AML-193 (cell line): ENCODE measurements around the gene RENBP.
A peak's percentile ranks its signal among the peaks of the same experiment; 100 is the strongest.

ENCODE experiments used
- DNase-seq, 2 experiments: peaks; one replicate each; lab custom pipeline; 2025; lab: John Stamatoyannopoulos, UW

Gene RENBP

DNA sequence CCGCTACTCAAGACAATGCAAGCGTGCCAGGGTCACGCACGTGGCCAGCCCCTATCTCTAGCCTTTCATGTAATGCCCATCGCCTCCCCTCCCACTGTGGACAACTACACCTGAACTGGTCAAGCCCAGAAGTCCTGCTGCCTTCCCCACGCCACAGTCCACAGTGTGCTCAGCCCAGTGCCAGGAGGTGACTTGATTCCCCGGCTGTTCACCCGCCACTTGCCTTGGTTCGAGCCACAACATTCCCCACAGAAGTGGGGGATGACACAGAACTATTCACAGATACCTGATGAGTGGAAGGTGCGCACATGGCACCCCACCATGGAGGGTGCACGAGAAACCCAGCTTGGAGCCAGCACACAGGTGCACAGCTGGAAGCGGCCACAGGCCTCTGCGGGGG, 25.2 kb downstream of the RENBP start:
- no peak for DNase-seq

DNA sequence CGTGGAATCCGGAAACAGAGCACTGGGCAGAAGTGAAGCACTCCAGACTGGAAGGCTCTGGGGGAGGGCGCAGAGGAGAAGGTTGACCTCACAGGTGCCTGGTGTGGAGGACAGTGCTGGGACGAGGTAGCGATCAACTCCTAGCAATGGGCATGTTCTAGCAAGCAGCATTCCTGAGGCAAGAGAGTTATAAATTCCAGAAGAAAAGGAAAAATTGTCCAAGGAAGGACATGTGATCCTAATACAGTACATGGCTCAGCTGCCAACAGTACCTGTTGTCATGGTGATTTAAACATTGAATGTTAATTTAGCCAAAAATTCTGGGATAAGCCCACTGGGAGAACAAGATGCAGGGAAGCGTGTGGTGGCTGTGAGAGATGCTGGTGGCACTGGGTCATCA, 26.6 kb downstream of the RENBP start:
- DNase-seq, result no peak

DNA sequence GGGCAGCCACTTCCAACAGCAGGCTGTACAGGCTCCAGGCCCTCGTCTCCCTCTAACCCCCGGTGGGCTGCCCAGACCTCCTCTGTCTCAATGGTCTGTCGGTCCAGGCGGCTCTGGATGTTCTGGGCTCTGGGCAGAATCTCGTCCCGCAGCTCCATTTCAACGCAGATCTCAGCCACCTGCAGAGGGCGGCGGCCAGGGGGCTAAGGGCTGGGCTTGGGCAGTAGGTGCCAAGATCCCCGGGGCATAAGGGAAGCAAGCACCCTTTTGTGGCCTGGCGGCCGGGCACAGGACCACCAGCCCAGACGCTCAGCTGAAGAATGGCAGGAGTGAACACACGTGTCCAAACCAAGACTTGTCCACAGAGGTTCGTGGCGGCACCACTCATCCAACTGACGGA, 30.7 kb downstream of the RENBP start:
- no peak for DNase-seq

DNA sequence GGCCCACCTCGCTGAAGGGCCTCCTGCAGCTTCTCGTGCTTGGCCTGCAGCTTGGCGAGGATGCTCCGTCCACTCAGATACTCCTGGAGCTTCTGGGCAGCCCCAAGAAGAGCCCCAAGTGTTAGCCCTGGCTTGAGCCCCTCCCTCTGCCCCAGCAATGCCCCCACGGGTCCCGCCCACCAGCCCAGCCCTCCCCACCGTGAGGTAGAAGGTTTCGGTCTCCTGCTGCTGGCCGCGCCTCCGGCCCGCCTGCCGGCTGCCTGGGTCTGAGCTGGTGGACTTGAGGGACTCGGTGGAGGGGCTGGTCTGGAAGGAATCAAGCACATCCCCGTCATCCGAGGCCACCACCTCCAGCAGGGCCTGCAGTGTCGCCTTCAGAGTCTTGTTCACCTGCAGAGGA, 31.2 kb downstream of the RENBP start:
- DNase-seq, result no peak

DNA sequence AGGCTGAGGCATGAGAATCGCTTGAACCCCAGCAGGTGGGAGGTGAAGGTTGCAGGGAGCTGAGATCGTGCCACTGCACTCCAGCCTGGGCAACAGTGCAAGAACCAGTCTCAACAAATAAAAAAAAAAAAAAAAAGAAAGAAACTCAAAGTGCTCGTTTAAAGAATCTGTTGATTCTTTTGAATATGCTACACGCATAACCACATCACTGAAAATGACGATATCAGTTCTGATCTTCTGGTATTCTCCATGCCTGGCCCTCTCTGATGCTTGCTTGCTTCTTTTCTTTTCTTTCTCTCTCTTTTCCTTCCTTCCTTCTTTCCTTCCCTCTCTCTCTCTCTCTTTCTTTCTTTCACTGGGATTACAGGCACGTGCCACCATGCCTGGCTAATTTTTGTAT, 32.6 kb downstream of the RENBP start:
- no peak for DNase-seq

DNA sequence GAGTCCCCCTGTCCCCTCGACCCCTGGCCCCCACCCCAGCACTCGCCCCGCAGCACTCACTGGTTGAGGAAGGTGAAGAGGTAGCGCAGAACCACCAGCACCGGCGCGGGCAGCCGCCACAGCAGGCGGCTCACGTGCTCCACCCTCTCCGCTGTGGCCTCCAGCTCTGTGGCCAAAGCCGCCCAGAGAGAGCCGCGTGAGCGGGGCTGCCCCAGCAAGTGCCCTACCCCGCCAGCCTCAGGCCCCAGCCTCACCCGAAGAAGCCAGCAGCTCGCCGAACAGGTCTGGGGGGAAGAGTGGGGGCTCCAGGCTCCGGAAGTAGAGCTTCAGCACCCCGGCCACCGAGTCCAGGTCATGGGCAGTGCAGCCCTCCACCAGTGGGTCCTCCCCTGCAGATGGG, 34.0 kb downstream of the RENBP start:
- DNase-seq, result no peak

DNA sequence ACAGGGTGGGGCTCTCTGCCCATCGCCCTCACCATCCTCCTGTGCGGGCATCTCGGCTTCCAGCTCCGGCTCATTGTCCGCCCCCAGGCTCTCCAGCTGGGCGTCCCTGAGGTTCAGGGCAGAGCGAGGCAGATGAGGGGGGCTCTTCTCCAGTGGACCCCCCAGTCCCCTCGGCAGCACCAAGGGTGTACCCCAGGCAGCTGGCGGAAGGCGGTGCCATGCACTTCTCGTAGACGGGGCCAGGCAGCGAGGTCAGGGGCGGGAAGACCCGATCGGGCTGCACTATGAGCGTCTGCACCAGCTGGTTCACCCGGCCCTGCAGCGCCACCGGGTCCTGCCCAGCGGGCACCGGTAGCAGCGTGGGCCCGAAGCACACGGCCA, 34.5 kb downstream of the RENBP start:
- no peak for DNase-seq

DNA sequence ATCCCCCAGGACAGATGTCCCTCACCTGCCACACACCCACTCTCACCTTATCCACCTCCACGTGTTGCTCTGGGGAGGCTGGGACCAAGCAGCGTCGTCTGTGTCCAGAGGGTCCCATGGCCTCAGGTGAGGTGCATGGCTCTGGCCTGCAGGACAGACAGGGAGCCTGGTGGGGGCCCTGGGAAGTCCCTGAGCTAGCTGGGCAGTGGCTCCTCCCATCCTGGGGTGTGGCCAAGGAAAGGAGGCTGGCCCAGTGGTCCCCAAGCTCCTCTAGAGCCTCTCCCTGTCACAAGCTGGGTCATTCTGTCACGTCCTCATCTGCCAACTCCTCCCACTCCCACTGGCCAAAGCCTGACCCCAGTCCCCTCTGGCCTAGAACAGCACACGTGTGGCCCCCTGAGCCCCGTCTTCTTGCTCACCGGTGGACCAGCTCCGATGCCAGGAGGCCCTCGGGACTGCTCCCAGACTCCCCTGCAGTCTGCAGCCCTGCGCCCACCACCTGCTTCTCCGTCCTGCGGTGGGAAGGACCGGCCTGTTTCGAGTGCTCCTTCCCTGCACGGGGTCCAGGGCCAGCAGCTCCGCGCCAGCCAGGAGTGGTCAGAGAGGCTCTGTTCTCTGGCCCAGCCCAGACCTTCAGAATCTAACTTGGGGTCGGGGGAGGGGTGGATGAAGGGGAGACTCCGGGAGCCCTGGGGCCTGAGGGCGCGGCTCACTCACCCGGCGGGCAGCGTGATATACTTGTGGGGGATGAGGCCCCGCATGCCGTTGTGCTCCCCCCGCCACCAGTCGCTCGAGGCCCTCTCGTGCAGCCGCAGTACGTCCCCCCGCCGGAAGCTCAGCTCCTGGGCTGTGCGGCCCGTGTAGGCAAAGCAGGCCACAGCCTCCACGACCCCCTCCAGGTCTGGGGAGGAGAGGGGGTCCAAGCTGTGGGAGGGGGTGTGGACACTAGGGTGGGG, 35.1 kb downstream of the RENBP start:
- DNase-seq, result no peak

DNA sequence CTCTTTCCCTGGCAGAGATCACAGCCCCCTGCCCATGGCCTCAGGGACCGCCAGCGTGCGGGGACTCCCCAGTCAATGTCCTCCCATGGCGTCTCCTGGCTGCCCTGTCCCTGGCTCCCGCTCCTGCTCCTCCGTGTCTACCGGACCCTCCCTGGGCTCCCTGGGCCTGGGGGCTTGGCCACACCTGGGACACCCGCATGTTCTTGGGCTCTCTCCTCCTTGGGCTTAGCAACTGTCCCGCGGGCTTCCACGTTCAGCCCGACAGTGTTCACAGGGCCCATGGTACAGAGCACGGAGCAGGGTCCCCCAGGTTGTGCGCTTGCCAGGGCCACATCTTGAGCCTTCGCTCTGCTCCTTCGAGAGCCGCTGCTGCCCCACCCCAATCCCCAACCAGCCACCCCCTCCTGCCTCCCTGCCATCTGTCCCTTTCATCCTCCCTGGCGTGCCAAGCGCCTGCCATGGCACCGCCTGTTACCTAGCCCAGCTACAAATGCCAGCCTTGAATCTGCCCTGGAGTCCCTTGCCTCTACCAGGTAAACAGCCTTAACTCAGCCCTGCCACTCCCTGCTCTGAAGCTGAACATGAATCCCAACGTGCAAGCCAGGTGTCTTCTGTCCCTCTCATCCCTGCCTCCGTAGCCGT, 36.1 kb downstream of the RENBP start:
- DNase-seq, result no peak

DNA sequence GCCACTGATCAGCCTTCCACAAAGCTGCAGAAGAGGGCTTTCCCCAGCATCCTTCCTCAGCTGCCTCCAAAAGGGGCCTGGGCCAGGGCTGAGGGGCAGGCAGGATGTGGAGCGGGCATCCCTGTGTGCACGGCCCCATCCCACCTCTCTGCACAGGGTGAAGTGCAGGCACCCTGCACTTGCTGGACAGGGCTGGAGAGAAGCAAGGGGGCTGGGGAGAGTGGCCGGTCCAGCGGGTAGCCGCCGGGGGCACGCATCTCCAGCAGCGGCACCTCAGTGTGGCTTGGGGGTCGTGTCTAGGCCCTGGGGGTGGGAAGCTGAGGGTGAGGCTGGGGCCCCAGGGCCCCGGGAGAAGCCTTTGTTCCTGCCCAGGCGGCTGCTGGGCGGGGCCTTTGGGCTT, 37.0 kb downstream of the RENBP start:
- no peak for DNase-seq

DNA sequence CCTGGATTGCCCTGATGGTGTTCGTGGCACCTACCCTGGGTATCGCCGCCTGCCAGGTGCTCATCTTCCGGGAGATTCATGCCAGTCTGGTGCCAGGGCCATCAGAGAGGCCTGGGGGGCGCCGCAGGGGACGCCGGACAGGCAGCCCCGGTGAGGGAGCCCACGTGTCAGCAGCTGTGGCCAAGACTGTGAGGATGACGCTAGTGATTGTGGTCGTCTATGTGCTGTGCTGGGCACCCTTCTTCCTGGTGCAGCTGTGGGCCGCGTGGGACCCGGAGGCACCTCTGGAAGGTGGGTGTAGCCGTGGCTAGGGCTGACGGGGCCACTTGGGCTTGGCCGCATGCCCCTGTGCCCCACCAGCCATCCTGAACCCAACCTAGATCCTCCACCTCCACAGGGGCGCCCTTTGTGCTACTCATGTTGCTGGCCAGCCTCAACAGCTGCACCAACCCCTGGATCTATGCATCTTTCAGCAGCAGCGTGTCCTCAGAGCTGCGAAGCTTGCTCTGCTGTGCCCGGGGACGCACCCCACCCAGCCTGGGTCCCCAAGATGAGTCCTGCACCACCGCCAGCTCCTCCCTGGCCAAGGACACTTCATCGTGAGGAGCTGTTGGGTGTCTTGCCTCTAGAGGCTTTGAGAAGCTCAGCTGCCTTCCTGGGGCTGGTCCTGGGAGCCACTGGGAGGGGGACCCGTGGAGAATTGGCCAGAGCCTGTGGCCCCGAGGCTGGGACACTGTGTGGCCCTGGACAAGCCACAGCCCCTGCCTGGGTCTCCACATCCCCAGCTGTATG, 38.1 kb downstream of the RENBP start:
- no peak for DNase-seq

DNA sequence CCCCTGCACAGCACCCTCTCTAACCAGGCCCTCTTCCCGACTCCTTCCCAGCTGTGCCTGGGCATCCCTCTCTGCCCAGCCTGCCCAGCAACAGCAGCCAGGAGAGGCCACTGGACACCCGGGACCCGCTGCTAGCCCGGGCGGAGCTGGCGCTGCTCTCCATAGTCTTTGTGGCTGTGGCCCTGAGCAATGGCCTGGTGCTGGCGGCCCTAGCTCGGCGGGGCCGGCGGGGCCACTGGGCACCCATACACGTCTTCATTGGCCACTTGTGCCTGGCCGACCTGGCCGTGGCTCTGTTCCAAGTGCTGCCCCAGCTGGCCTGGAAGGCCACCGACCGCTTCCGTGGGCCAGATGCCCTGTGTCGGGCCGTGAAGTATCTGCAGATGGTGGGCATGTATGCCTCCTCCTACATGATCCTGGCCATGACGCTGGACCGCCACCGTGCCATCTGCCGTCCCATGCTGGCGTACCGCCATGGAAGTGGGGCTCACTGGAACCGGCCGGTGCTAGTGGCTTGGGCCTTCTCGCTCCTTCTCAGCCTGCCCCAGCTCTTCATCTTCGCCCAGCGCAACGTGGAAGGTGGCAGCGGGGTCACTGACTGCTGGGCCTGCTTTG, 38.9 kb downstream of the RENBP start:
- no peak for DNase-seq

DNA sequence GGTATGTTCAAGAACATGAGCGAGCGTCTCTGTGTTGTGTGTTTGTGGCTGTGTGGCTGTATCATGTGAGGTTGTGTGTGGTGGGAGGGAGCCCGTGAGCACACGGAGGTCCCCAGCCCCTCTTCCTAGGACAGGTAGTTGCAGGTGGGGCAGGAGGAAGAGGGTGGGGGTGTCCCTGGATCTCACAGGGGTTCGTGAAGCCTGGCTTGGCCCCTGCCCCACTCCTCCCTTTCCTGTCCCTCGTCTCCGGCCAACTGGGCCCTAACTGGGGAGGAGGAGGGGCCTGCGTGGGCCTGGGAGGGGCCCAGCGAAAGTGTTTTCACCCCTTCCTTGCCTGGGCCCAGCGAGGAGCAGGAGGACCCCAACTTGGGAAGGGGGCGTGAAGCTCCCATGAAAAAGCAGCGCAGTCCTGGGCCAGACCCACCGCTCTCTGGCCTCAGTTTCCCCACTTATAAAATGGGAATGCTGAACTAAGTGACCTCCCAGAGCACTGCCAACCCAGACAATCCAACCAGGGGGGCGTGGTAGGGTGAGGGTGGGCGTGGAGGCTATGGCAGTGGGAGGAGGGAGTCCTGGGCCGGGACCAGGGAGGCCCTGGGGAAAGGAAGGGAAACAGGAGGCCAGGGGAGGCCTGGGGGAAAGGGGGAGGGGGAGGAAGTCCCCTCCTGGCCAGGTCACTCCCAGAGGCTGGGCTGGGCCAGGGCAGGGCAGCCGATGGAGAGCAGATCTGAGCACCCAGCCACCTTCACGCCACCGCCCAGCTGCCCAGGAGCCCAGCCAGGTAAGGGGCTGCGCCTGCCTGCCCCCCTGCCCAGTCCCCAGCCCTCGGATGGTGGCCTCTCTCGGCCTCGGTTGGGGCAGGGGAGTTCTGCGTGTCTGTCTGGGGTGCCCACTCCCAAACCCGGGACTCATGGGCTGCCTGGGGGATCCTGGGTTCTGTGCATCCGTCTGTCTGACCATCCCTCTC, 40.2 kb downstream of the RENBP start, which contains the start of gene AVPR2:
TSS of gene AVPR2 (plus strand) at position 683 of the 967 bp plus-strand sequence. CDS start 473 bp downstream, outside the sequence.
- DNase-seq, result no peak

DNA sequence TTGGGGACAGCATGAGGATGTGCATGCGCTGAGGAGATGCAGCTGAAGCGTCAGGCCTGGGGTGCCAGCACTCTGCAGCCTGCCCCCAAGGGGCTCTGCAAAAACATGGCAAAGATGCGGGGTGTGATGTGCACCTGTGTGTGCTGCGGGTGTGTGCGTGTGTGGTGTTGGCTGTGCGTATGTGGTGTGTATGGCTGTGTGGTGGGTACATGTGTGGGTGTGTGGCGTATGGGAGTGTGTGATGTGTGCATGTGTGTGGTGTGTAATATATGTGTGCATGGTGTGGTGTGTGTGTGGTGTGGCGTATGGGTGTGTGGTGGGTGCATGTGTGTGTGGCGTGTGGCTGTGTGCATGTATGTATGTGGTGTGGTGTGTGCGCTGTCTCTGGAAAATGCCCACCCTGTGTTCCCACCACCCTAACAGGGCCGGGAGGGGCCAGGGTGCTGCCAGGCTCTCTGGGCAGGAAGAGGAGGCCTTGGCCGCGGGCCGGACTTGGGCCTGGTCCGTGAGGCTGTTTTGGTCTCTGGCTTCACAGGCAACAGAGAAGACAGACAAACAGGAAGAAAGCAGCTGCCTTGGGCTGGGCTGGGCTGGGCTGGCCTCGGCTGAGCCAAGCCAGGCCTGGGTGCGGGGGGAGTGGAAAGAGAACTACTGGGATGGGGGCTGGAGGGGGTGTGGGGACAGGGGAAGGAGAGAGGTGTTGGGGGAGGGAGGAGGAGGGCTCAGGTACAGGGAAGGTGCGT, 41.0 kb downstream of the RENBP start:
- no peak for DNase-seq

DNA sequence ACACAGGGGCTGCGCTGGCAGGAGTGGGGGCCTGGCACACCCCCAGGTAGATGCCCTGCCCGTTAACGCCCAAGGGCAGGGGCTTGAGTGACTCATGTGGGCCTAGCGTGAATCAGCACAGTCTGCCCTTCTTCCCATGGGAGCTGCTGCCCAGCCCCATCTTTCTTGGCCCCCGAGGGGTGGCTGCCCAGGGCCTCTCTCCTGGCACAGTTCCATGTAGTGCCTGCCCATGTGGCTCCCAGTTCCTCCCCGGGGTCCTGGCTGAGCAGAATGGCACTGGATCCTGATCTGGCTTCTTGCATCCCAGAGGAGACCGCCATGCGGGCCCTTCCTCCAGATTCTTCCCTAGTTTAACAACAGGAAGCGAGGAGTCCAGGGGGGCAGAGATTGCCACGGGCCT, 42.1 kb downstream of the RENBP start:
- no peak for DNase-seq

DNA sequence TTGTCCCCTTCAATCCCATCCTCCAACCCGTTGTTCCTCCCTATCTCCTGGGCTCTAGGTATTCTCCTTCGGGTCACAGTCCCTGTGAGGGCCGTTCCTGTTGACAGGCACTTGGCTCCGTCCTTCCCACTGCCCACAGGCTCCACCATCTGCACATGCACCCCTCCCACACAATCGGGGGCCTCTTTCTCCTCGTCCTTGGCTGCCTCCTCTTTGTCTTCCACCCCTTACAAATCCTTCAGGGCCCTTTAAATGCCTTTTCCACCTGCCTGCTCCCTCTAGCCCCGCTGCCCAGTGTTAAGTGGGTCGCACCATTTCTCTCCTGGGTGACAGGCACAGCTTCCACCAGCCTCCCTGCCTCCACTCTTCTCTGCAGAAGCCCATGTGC, 42.7 kb downstream of the RENBP start:
- no peak for DNase-seq

DNA sequence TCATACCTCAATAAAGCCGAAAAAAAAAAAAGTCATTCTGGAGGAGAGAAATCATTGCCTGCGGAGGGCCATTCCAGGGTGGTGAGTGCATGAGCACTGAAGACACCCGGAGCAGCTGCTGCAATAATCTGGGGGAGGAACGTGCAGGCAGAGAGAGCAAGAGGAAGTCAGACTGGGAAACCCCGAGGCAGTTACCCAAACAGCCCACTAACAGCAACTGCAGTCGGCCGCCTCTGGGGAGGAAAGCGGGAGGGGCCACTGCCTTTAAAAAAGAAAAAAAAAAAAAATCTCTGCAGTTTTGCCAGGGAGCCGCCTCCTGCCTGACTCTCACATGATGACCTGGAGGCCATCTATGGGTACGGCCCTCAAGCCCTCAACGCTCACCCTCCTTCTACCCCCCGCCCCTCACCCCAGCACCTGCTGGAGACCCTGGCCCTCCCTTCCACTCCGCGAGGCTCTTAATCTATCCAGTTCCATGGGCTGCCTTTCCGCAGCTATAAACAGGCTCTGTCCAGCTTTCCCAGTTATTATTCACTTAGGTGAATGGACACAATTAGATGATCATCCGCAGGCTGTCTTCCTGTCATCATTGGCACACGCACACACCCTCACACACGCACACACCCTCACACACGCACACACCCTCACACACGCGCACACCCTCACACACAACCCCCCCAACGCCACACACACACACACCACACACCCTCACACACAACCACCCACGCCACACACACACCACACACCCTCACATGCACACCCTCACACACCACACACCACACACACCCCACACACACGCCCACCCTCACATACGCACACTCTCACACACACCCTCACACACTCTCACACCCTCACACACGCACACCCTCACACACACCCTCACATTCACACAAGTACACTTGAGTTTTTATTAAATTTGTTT, 43.4 kb downstream of the RENBP start:
- peak; percentile 76 to 93 for DNase-seq

DNA sequence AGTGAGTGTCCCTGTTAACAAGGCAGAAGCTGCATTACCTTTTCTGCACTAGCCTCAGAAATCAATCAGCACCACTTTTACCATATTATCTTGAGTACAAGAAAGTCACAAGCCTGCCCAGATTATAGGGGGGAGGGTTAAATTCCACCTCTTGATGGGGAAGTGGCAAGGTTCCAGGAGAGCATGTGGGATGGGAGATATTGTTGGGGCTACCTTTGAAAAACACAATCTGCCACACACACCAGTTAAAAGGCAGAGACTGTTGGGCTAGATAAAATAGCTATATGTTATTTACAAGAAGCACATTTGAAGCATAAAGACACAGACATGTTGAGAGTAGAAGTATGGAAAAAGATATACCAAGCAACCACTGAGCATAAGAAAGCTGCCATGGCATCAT, 46.5 kb downstream of the RENBP start:
- DNase-seq, result no peak

DNA sequence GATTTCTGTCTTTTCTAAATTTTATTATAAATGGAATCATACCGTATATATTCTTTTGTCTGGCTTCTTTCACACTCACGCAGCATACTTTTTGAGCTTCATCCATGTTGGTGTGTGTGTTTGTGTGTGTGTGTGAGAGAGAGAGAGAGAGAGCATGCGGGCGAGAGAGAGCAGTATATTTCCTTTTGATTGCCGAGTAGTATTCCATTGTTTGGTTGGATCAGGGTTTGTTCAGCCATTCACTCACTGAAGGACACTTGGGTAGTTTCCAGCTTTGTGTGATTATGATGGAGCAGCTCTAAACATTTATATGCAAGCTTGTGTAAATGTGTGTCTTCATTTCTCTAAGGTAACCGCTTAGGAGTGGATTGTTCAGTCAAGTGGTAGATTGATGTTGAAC, 55.3 kb downstream of the RENBP start:
- DNase-seq, result no peak
